ENCODE measurements around the gene GDF10. TPM values are rescaled to one million over a fixed set of nuclear protein-coding genes. Genes with fewer than 3 reads are reported as not detected.
A peak's percentile ranks its signal among the peaks of the same experiment; 100 is the strongest.

GDF10 gene
- total RNA-seq, 4 donors from 2014 or later: 0.23 to 3.9 (median 1.0) TPM

DNA sequence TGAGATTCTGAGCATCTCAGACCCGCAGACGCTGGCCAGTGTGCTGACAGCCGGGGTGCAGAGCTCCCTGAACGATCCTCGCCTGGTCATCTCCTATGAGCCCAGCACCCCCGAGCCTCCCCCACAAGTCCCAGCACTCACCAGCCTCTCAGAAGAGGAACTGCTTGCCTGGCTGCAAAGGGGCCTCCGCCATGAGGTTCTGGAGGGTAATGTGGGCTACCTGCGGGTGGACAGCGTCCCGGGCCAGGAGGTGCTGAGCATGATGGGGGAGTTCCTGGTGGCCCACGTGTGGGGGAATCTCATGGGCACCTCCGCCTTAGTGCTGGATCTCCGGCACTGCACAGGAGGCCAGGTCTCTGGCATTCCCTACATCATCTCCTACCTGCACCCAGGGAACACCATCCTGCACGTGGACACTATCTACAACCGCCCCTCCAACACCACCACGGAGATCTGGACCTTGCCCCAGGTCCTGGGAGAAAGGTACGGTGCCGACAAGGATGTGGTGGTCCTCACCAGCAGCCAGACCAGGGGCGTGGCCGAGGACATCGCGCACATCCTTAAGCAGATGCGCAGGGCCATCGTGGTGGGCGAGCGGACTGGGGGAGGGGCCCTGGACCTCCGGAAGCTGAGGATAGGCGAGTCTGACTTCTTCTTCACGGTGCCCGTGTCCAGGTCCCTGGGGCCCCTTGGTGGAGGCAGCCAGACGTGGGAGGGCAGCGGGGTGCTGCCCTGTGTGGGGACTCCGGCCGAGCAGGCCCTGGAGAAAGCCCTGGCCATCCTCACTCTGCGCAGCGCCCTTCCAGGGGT is 48.9 kb downstream of the GDF10 start:
- 92 to 96% methylated on average over 15 to 35 of the region's 36 CpGs for WGBS, 2 donors
- peak in 1 of 2 donors; percentile 82 for DNase-seq (ENCODE audit: low spot score in 2 of 2)
- TF ChIP-seq POLR2A (IDR thresholded peaks at IDR 0.05) (no peak), CTCF (IDR thresholded peaks at IDR 0.05) (no peak)
- no peak overlapping the region for H3K4me3 ChIP-seq (ENCODE audit: low read depth, poor library complexity, severe bottlenecking)
- intact Hi-C loops (cut with DNase I; ENCODE audit: low total_unique reads): no loop called here

DNA sequence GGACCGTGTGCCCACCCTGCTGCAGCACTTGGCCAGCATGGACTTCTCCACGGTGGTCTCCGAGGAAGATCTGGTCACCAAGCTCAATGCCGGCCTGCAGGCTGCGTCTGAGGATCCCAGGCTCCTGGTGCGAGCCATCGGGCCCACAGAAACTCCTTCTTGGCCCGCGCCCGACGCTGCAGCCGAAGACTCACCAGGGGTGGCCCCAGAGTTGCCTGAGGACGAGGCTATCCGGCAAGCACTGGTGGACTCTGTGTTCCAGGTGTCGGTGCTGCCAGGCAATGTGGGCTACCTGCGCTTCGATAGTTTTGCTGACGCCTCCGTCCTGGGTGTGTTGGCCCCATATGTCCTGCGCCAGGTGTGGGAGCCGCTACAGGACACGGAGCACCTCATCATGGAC is 49.5 kb downstream of the GDF10 start:
- WGBS, 2 donors: 86 to 95% methylated on average over 12 to 22 of the region's 22 CpGs
- H3K4me3 ChIP-seq (ENCODE audit: low read depth, poor library complexity, severe bottlenecking): no peak overlapping the region
- DNase-seq (ENCODE audit: low spot score in 2 of 2): no peak
- TF ChIP-seq POLR2A (IDR thresholded peaks at IDR 0.05) (no peak), CTCF (IDR thresholded peaks at IDR 0.05) (no peak)
- intact Hi-C loops (cut with DNase I; ENCODE audit: low total_unique reads): no loop called here

GRCh38 chr10:47349941-47350371 is 50.0 kb downstream of the GDF10 start:
- no peak overlapping the region for H3K4me3 ChIP-seq (ENCODE audit: low read depth, poor library complexity, severe bottlenecking)
- TF ChIP-seq CTCF (IDR thresholded peaks at IDR 0.05) (no peak), POLR2A (IDR thresholded peaks at IDR 0.05) (no peak)
- DNase-seq (ENCODE audit: low spot score in 2 of 2): no peak
- intact Hi-C loops (cut with DNase I; ENCODE audit: low total_unique reads): no loop called here
- 95 to 98% methylated on average over 20 to 31 of the region's 31 CpGs for WGBS, 2 donors

GRCh38 chr10:47350671-47351640 is 51.0 kb downstream of the GDF10 start:
- DNase-seq (ENCODE audit: low spot score in 2 of 2): no peak
- H3K4me3 ChIP-seq (ENCODE audit: low read depth, poor library complexity, severe bottlenecking): no peak overlapping the region
- 89 to 95% methylated on average over 28 to 35 of the region's 39 CpGs for WGBS, 2 donors
- TF ChIP-seq CTCF (IDR thresholded peaks at IDR 0.05) (no peak), POLR2A (IDR thresholded peaks at IDR 0.05) (no peak)
- intact Hi-C loops (cut with DNase I; ENCODE audit: low total_unique reads): no loop called here

DNA sequence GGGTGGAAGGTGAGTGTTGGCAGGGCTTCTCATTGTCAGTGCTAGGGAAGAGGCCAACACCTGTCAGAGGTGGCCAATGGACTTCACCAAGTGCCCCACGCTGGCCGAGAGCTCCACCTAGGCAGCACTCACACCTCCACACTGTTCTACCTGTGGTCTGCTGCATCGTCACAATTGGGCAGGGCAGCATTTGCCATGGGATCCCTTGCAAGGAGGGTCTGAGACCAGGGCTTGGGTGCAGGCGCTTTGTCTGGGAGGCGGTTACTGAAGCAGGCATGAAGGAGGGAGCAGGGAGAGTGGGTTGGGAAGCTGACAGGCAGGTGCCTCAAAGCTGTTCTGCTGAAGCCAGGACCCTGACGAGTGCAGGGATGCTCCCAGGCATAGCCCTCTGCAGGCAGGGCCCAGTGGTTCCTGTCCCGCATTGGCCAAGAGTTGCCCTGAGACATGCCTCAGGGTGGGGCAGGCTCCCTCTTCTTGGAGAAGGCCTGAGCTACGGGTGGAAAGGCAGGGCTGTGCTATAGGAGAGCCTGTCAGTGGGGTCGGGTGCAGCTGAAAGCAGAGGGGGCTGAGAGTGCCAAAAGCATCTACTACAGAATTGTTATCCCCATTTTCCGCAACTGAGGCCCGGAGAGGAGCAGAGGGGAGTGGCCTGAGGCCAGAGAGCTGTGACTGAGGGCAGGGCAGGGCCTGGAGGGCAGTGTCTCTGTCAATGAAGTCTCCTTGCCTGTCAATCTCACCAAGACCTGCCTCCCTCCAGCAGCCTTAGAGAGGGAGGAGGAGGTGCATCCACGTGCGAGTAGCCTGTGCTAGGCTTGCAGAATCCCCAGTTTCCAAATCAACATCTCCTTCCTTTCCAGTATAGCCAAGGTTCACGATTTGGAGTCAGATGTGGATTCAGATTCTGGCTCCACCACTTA is 52.2 kb downstream of the GDF10 start:
- H3K4me3 ChIP-seq (ENCODE audit: low read depth, poor library complexity, severe bottlenecking): no peak overlapping the region
- 79 to 84% methylated on average over 14 of the region's 14 CpGs for WGBS, 2 donors
- no peak for DNase-seq (ENCODE audit: low spot score in 2 of 2)
- intact Hi-C loops (cut with DNase I; ENCODE audit: low total_unique reads): no loop called here
- TF ChIP-seq CTCF (IDR thresholded peaks at IDR 0.05): no peak
- no peak for TF ChIP-seq POLR2A (IDR thresholded peaks at IDR 0.05)

Measured in lower leg skin (tissue), 4 donors.